BE2C (cell line): ENCODE measurements around the gene CDS2.

Source experiments
- DNase-seq: peaks from one replicate; pipeline ENCODE4 v3.0.0-alpha.2; 2020
- H3K27me3 ChIP-seq: fragments of 250-450 bp; sonication (Bioruptor Pico); 2 replicates; pipeline ENCODE4 v1.5.1; 2020; ENCODE audit warnings: mild to moderate bottlenecking
- H3K36me3 ChIP-seq: fragments of 250-450 bp; sonication (Bioruptor Pico); 2 replicates; pipeline ENCODE4 v1.5.1; 2020; ENCODE audit warnings: mild to moderate bottlenecking
- H3K4me1 ChIP-seq: fragments of 250-450 bp; sonication (Bioruptor Pico); 2 replicates; pipeline ENCODE4 v1.5.1; 2020
- H3K4me3 ChIP-seq: 2 replicates; pipeline ENCODE4 v1.5.1; 2011; ENCODE audit warnings: low read depth, low read length
- H3K9me3 ChIP-seq: fragments of 250-450 bp; sonication (Bioruptor Pico); 2 replicates; pipeline ENCODE4 v1.5.1; 2020
- CTCF ChIP-seq: IDR thresholded peaks from 2 replicates; pipeline ENCODE4 v1.5.1; 2012; ENCODE audit warnings: mild to moderate bottlenecking, low read depth, low read length

Gene CDS2

GRCh38 chr20:5172903-5173463 is 46.2 kb downstream of the CDS2 start:
- H3K27me3 ChIP-seq = no peaks in the 10 kb centered on the region
- H3K4me1 ChIP-seq = peaks cover 25% of the 10 kb centered on the region
- no peak for TF ChIP-seq CTCF
- H3K9me3 ChIP-seq = no peaks in the 10 kb centered on the region
- DNase-seq = no peak
- H3K4me3 ChIP-seq = no peak overlapping the region
- peaks cover 9% of the 10 kb centered on the region for H3K36me3 ChIP-seq

- H3K4me3 ChIP-seq = no peak overlapping the region
- H3K9me3 ChIP-seq = no peaks in the 10 kb centered on the region
- H3K27me3 ChIP-seq = no peaks in the 10 kb centered on the region
- H3K36me3 ChIP-seq = peaks cover 17% of the 10 kb centered on the region
- no peak for TF ChIP-seq CTCF
- DNase-seq = no peak
- H3K4me1 ChIP-seq = peaks cover 32% of the 10 kb centered on the region
These were observed 46.9 kb downstream of the CDS2 start for GRCh38 chr20:5173751-5174150.

- H3K36me3 ChIP-seq = peaks cover 18% of the 10 kb centered on the region
- peaks cover 19% of the 10 kb centered on the region for H3K4me1 ChIP-seq
- DNase-seq = no peak
- no peaks in the 10 kb centered on the region for H3K27me3 ChIP-seq
- no peak overlapping the region for H3K4me3 ChIP-seq
- no peaks in the 10 kb centered on the region for H3K9me3 ChIP-seq
- TF ChIP-seq CTCF = no peak
These were observed 50.3 kb downstream of the CDS2 start for GRCh38 chr20:5177071-5177470.

GRCh38 chr20:5178046-5178445 is 51.2 kb downstream of the CDS2 start:
- no peak for DNase-seq
- Histone ChIP-seq H3K27me3 (no peaks in the 10 kb centered on the region), H3K4me3 (no peak overlapping the region), H3K4me1 (peaks cover 12% of the 10 kb centered on the region; the same call in 1 of the 2 replicates), H3K36me3 (peaks cover 18% of the 10 kb centered on the region), H3K9me3 (no peaks in the 10 kb centered on the region)
- TF ChIP-seq CTCF = no peak

GRCh38 chr20:5180421-5180820 is 53.6 kb downstream of the CDS2 start:
- no peaks in the 10 kb centered on the region for H3K9me3 ChIP-seq
- H3K4me1 ChIP-seq = peaks cover 12% of the 10 kb centered on the region; the same call in 1 of the 2 replicates
- DNase-seq = no peak
- no peak overlapping the region for H3K4me3 ChIP-seq
- peaks cover 14% of the 10 kb centered on the region for H3K36me3 ChIP-seq
- no peaks in the 10 kb centered on the region for H3K27me3 ChIP-seq
- no peak for TF ChIP-seq CTCF

GRCh38 chr20:5180933-5181332 is 54.1 kb downstream of the CDS2 start:
- DNase-seq = no peak
- H3K4me3 ChIP-seq = no peak overlapping the region
- no peak for TF ChIP-seq CTCF
- peaks cover 16% of the 10 kb centered on the region for H3K36me3 ChIP-seq
- no peaks in the 10 kb centered on the region for H3K27me3 ChIP-seq
- H3K9me3 ChIP-seq = no peaks in the 10 kb centered on the region
- peaks cover 12% of the 10 kb centered on the region; the same call in 1 of the 2 replicates for H3K4me1 ChIP-seq
